SK-N-SH (cell line): ENCODE measurements around the gene LINC00237. TPM values are rescaled to one million over a fixed set of nuclear protein-coding genes. Genes with fewer than 3 reads are reported as not detected.

Experiments
- CTCF ChIA-PET: fragments of 300-600, 350-600 bp; formaldehyde crosslinking; extraction: SDS; loops from one replicate; lab custom pipeline; 2021; lab: Yijun Ruan, JAX
- POLR2A ChIA-PET: fragments of 350-600 bp; sonication (Branson Sonifier 250); formaldehyde crosslinking; extraction: SDS; loops from one replicate; lab custom pipeline; 2020; ENCODE audit warnings: antibody characterized with exemption, inconsistent platforms; lab: Yijun Ruan, JAX
- DNase-seq: peaks from one replicate; pipeline ENCODE4 v3.0.0; 2012
- H2AFZ ChIP-seq: fragments of 200-600 bp; sonication (generic); 2 replicates; pipeline ENCODE4 v1.8.1; 2016; ENCODE audit warnings: antibody characterized with exemption, mild to moderate bottlenecking, low read depth
- H3F3A ChIP-seq: fragments of 200-600 bp; sonication (generic); replicated peaks from 2 replicates; pipeline ENCODE3; 2016; ENCODE audit warnings: antibody characterized with exemption, mild to moderate bottlenecking; ENCODE audit not compliant: insufficient read depth
- H3K27ac ChIP-seq, 2 experiments: fragments of 200-500 bp in 1 of 2; fragments of 200-600 bp in 1 of 2; sonication (Bioruptor generic) in 1 of 2; sonication (generic), shearing (Covaris generic) in 1 of 2; 2 replicates each; pipeline versions ENCODE4 v1.5.1 to v1.6.1; 2014 to 2016; ENCODE audit warnings: low read depth in 2 of 2, inconsistent platforms in 1 of 2, low read length in 1 of 2, mild to moderate bottlenecking in 1 of 2, mixed read lengths in 1 of 2
- H3K27me3 ChIP-seq: fragments of 200-600 bp; sonication (generic), shearing (Covaris generic); 2 replicates; pipeline ENCODE4 v1.6.1; 2016; ENCODE audit warnings: mixed run types; ENCODE audit not compliant: insufficient read depth
- H3K36me3 ChIP-seq, 2 experiments: fragments of 200-500 bp in 1 of 2; fragments of 200-600 bp in 1 of 2; sonication (Bioruptor generic) in 1 of 2; sonication (generic) in 1 of 2; replicated peaks in 1 of 2; 2 replicates each; pipeline versions ENCODE3 to v1.5.1; 2014 to 2016; ENCODE audit warnings: low read length in 1 of 2, mild to moderate bottlenecking in 1 of 2; ENCODE audit not compliant: insufficient read depth in 2 of 2, control insufficient read depth in 1 of 2
- H3K4me1 ChIP-seq, 2 experiments: fragments of 200-500 bp in 1 of 2; fragments of 200-600 bp in 1 of 2; sonication (Bioruptor generic) in 1 of 2; sonication (generic), shearing (Covaris generic) in 1 of 2; 2 replicates each; pipeline versions ENCODE4 v1.5.1 to v1.6.1; 2014 to 2016; ENCODE audit warnings: low read depth in 1 of 2, low read length in 1 of 2, mixed run types in 1 of 2; ENCODE audit not compliant: insufficient read depth in 2 of 2, control insufficient read depth in 1 of 2
- H3K4me2 ChIP-seq: fragments of 200-600 bp; sonication (generic), shearing (Covaris generic); 2 replicates; pipeline ENCODE4 v1.6.1; 2017; ENCODE audit warnings: mixed run types
- H3K4me3 ChIP-seq, 2 experiments: fragments of 200-500 bp in 1 of 2; fragments of 200-600 bp in 1 of 2; sonication (Bioruptor generic) in 1 of 2; sonication (generic), shearing (Covaris generic) in 1 of 2; 2 replicates each; pipeline versions ENCODE4 v1.5.1 to v1.8.1; 2014 to 2016; ENCODE audit warnings: low read depth in 2 of 2, inconsistent platforms in 1 of 2, low read length in 1 of 2, mild to moderate bottlenecking in 1 of 2, mixed read lengths in 1 of 2, moderate library complexity in 1 of 2
- H3K79me2 ChIP-seq: fragments of 200-600 bp; sonication (generic); 2 replicates; pipeline ENCODE4 v1.8.1; 2017; ENCODE audit warnings: mild to moderate bottlenecking; ENCODE audit not compliant: insufficient read depth
- H3K9ac ChIP-seq: fragments of 200-600 bp; sonication (generic); 2 replicates; pipeline ENCODE4 v1.6.1; 2017; ENCODE audit warnings: mixed run types
- H3K9me2 ChIP-seq: fragments of 200-600 bp; sonication (generic); 2 replicates; pipeline ENCODE4 v1.6.1; 2017; ENCODE audit warnings: mixed run types
- H3K9me3 ChIP-seq: fragments of 200-600 bp; sonication (generic); 2 replicates; pipeline ENCODE4 v1.6.1; 2017; ENCODE audit warnings: mixed run types, mild to moderate bottlenecking, moderate library complexity
- H4K20me1 ChIP-seq: fragments of 200-600 bp; sonication (generic); 2 replicates; pipeline ENCODE4 v1.6.1; 2017; ENCODE audit warnings: mild to moderate bottlenecking, mixed run types; ENCODE audit not compliant: insufficient read depth
- EP300 ChIP-seq, 2 experiments: IDR thresholded peaks; 2 replicates each; pipeline versions ENCODE4 v1.4.0 to v1.6.1; 2012; ENCODE audit warnings: borderline replicate concordance in 1 of 2, low read depth in 1 of 2, low read length in 1 of 2
- EZH2phosphoT487 ChIP-seq: fragments of 200-600 bp; sonication (generic); IDR thresholded peaks from 2 replicates; pipeline ENCODE4 v1.6.1; 2017; ENCODE audit warnings: low read depth, mixed run types, mild to moderate bottlenecking, antibody characterized with exemption, moderate library complexity, borderline replicate concordance
- FOSL2 ChIP-seq: IDR thresholded peaks from 2 replicates; pipeline ENCODE4 v1.4.0; 2012; ENCODE audit warnings: low read depth, mild to moderate bottlenecking, moderate library complexity, borderline replicate concordance
- FOXJ3 ChIP-seq: sonication (generic); formaldehyde crosslinking; IDR thresholded peaks from 2 replicates; pipeline ENCODE4 v1.5.1; 2020; ENCODE audit warnings: mild to moderate bottlenecking, missing genetic modification reagents
- GATA2 ChIP-seq: sonication (generic); formaldehyde crosslinking; IDR thresholded peaks from 2 replicates; pipeline ENCODE4 v1.5.0; 2020; ENCODE audit warnings: mild to moderate bottlenecking, missing genetic modification reagents
- JUND ChIP-seq: IDR thresholded peaks from 2 replicates; pipeline ENCODE4 v1.4.0; 2012
- MAX ChIP-seq: IDR thresholded peaks from 2 replicates; pipeline ENCODE4 v1.4.0; 2012; ENCODE audit warnings: low read depth
- MXI1 ChIP-seq: IDR thresholded peaks from 2 replicates; pipeline ENCODE4 v1.6.1; 2012; ENCODE audit warnings: mild to moderate bottlenecking, low read depth, low read length, improper control_type of control experiment
- NRF1 ChIP-seq: IDR thresholded peaks from 2 replicates; pipeline ENCODE4 v1.6.1; 2012; ENCODE audit warnings: low read depth, mild to moderate bottlenecking, low read length
- RCOR1 ChIP-seq: fragments of 150-350 bp; IDR thresholded peaks from 2 replicates; pipeline ENCODE4 v1.6.1; 2017; ENCODE audit warnings: antibody characterized with exemption, low read length
- REST ChIP-seq: IDR thresholded peaks from 2 replicates; pipeline ENCODE4 v1.6.1; 2012; ENCODE audit warnings: mild to moderate bottlenecking, low read depth, low read length, moderate library complexity
- RFX5 ChIP-seq: IDR thresholded peaks from 2 replicates; pipeline ENCODE4 v1.6.1; 2012; ENCODE audit warnings: mild to moderate bottlenecking, improper control_type of control experiment, low read length
- RXRA ChIP-seq: IDR thresholded peaks from 2 replicates; pipeline ENCODE4 v1.4.0; 2012; ENCODE audit warnings: low read depth, mild to moderate bottlenecking, borderline replicate concordance
- SMC3 ChIP-seq: IDR thresholded peaks from 2 replicates; pipeline ENCODE4 v1.6.1; 2012; ENCODE audit warnings: low read depth, low read length, improper control_type of control experiment
- USF1 ChIP-seq: IDR thresholded peaks from 2 replicates; pipeline ENCODE4 v1.4.0; 2012; ENCODE audit warnings: low read depth, borderline replicate concordance
- USF2 ChIP-seq: fragments of 150-350 bp; IDR thresholded peaks from 2 replicates; pipeline ENCODE4 v1.6.1; 2017; ENCODE audit warnings: antibody characterized with exemption, low read length, low read depth, borderline replicate concordance
- YY1 ChIP-seq: IDR thresholded peaks from 2 replicates; pipeline ENCODE4 v1.4.0; 2012; ENCODE audit warnings: low read depth, mild to moderate bottlenecking
- WGBS: methylation state at CpG from one replicate; pipeline ENCODE4 v1.1.6; 2017; ENCODE audit warnings: low lambda C conversion rate; 5-methylcytosine and 5-hydroxymethylcytosine counted together
- polyA plus RNA-seq, 3 experiments: library from polyadenylated mRNA; depleted of rRNA; stranded (reverse); fragments of >200 nt; gene quantifications; 2 replicates each; pipeline ENCODE4 v1.2.3, GENCODE V29; 2012
- TF ChIP-seq, protein P1 (sequence below): fragments of 150-350 bp; IDR thresholded peaks from 2 replicates; pipeline ENCODE4 v1.6.1; 2016; ENCODE audit warnings: mild to moderate bottlenecking, low read depth, low read length

LINC00237 gene
- polyA plus RNA-seq, 1 of the 3 experiments (the other 2 are of a cell fraction), result not detected

DNA sequence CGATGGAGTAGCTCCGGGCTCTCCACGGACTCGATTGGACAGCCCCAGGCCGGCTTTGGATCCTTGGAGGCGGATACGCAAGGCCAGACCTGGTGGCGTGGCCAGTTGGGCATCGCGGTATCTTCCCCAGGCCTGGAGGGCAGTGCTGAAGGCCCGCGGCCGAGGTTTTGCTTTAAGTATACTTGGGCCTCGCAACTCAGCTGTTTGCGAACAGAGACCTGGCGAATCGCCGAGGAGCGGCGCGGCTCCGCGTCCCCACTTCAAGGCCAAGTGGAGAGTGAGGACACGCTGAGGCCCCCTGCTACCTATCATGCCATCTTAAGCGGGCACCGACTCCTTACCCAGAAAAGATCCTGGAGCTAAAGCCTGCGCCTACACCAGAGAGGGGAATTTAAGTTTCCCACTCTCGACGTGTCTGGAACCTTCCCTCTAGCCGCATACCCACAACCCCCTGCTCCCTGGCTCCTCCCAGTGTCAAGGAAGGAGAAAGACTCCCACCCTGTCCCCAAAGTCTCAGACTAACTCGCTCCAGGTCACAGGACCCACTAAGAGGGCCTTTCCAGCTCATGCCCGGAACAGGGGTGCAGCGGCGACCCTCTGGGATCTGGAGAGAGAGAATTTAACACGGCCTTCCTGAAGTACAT lies 4.1 kb downstream of the LINC00237 start:
- Histone ChIP-seq H3K79me2 (no peaks in the 10 kb centered on the region), H3K9me2 (no peaks in the 10 kb centered on the region), H3K27ac (no peak overlapping the region), H3K4me3 (no peak overlapping the region), H3K27me3 (peaks cover 83% of the 10 kb centered on the region), H3K4me1 (peaks cover 0 to 23% of the 10 kb centered on the region in 2 experiments; a peak in 1 of 4 replicates), H3F3A (no peaks in the 10 kb centered on the region), H4K20me1 (no peaks in the 10 kb centered on the region), H3K36me3 (no peaks in the 10 kb centered on the region), H3K4me2 (no peak overlapping the region), H2AFZ (no peak overlapping the region), H3K9me3 (no peaks in the 10 kb centered on the region), H3K9ac (no peak overlapping the region)
- ChIA-PET CTCF (interaction anchor here (0.9 to 2.8 kb wide), 7 partner anchors 9 to 513 kb away, joined by 3 to 11 read pairs (median 5); no protein-coding TSS in a partner anchor), POLR2A (no interaction called here)
- 28% methylated on average over 19 of the region's 35 CpGs for WGBS
- DNase-seq, result peak; percentile 57
- no peak for TF ChIP-seq RFX5
- no peak for TF ChIP-seq RCOR1
- TF ChIP-seq YY1, result no peak
- TF ChIP-seq FOXJ3 (CRISPR knock-in tag), result no peak
- TF ChIP-seq NRF1, result no peak
- TF ChIP-seq SMC3, result no peak
- no peak for TF ChIP-seq USF2
- no peak for TF ChIP-seq MAX
- TF ChIP-seq FOSL2, result no peak
- no peak for TF ChIP-seq JUND
- no peak for TF ChIP-seq REST
- TF ChIP-seq, protein P1, sequence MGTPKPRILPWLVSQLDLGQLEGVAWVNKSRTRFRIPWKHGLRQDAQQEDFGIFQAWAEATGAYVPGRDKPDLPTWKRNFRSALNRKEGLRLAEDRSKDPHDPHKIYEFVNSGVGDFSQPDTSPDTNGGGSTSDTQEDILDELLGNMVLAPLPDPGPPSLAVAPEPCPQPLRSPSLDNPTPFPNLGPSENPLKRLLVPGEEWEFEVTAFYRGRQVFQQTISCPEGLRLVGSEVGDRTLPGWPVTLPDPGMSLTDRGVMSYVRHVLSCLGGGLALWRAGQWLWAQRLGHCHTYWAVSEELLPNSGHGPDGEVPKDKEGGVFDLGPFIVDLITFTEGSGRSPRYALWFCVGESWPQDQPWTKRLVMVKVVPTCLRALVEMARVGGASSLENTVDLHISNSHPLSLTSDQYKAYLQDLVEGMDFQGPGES, result no peak
- no peak for TF ChIP-seq USF1
- TF ChIP-seq EP300 (IDR thresholded peaks at IDR 0.05; ENCODE audit: borderline replicate concordance in 1 of 2, low read depth in 1 of 2, low read length in 1 of 2), result no peak
- TF ChIP-seq GATA2 (CRISPR knock-in tag), result no peak
- no peak for TF ChIP-seq RXRA
- TF ChIP-seq MXI1, result no peak
- no peak for TF ChIP-seq EZH2phosphoT487
